Prostate gland (tissue), 2 donors: ENCODE data around the gene SMIM3.

Experiments used
- POLR2AphosphoS5 ChIP-seq: sonication (generic); formaldehyde crosslinking; IDR thresholded peaks from one replicate; pipeline ENCODE4 v1.6.1; 2017; ENCODE audit warnings: antibody characterized with exemption
- TF ChIP-seq, protein P1 (sequence below), 4 experiments: fragments of 200-600 bp in 2 of 4; fragments of 450-650 bp in 2 of 4; sonication (generic) in 2 of 4; IDR thresholded peaks; 1 replicate in 3 of 4; 2 replicates in 1 of 4; pipeline ENCODE4 v1.5.1; 2016 to 2019; ENCODE audit warnings: antibody characterized with exemption in 4 of 4, mild to moderate bottlenecking in 2 of 4, moderate library complexity in 2 of 4

DNA sequence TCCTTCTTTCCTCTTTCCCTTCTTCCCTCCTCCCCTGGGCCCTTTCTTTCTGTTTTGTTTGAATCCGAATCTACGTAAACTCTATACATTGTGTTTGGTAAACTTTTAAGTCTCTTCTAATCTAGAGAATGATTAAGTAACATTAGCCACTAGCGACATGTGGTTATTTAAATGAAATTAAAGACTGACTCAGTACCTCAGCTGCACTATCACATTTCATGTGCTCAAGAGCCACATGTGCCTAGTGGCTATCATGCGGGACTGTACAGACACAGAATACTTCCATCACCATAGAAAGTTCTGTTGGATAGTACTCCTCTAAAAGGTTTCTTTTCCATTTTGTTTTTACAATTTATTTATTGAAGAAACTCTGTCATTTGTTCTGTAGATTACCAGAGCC is 48.7 kb upstream of the SMIM3 start:
- TF ChIP-seq, protein P1, sequence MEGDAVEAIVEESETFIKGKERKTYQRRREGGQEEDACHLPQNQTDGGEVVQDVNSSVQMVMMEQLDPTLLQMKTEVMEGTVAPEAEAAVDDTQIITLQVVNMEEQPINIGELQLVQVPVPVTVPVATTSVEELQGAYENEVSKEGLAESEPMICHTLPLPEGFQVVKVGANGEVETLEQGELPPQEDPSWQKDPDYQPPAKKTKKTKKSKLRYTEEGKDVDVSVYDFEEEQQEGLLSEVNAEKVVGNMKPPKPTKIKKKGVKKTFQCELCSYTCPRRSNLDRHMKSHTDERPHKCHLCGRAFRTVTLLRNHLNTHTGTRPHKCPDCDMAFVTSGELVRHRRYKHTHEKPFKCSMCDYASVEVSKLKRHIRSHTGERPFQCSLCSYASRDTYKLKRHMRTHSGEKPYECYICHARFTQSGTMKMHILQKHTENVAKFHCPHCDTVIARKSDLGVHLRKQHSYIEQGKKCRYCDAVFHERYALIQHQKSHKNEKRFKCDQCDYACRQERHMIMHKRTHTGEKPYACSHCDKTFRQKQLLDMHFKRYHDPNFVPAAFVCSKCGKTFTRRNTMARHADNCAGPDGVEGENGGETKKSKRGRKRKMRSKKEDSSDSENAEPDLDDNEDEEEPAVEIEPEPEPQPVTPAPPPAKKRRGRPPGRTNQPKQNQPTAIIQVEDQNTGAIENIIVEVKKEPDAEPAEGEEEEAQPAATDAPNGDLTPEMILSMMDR (IDR thresholded peaks at IDR 0.05), result no peak
- no peak for TF ChIP-seq POLR2AphosphoS5
